Activated CD4-positive, alpha-beta memory T cell treated with anti-CD3 and anti-CD28 coated beads, Interleukin-2, amount 10 ng/mL, durations not matched to agents 7 days and 5 days (primary cell): ENCODE measurements around the gene IL1RN. TPM values are rescaled to one million over a fixed set of nuclear protein-coding genes. Genes with fewer than 3 reads are reported as not detected.
A peak's percentile ranks its signal among the peaks of the same experiment; 100 is the strongest.

Source experiments
- CTCF ChIA-PET: fragments of 350-600 bp; sonication (Branson Sonifier 250); formaldehyde crosslinking; loops from one replicate; lab custom pipeline; 2021; ENCODE audit warnings: antibody characterized with exemption, inconsistent platforms; lab: Charles Lee
- POLR2A ChIA-PET: fragments of 350-600 bp; sonication (Branson Sonifier 250); formaldehyde crosslinking; loops from one replicate; lab custom pipeline; 2021; ENCODE audit warnings: antibody characterized with exemption; lab: Charles Lee
- DNase-seq: peaks from one replicate; pipeline ENCODE4 v3.0.0-alpha.2; 2020
- H3K27ac Mint-ChIP-seq: one replicate; pipeline ENCODE4 v1.8.0; 2021; ENCODE audit warnings: mild to moderate bottlenecking, mixed read lengths
- H3K27me3 Mint-ChIP-seq: one replicate; pipeline ENCODE4 v1.8.0; 2021; ENCODE audit warnings: mixed read lengths
- H3K36me3 Mint-ChIP-seq: one replicate; pipeline ENCODE4 v1.8.0; 2021; ENCODE audit warnings: low read depth, mixed read lengths
- H3K4me1 Mint-ChIP-seq: one replicate; pipeline ENCODE4 v1.8.0; 2021; ENCODE audit warnings: mixed read lengths
- H3K4me3 Mint-ChIP-seq: one replicate; pipeline ENCODE4 v1.8.0; 2021; ENCODE audit warnings: mild to moderate bottlenecking, mixed read lengths
- H3K9me3 Mint-ChIP-seq: one replicate; pipeline ENCODE4 v1.8.0; 2021; ENCODE audit warnings: mixed read lengths
- total RNA-seq, 2 experiments: library from RNA; stranded (reverse); gene quantifications; one replicate each; pipeline ENCODE4 v1.2.3, GENCODE V29; 2021

The IL1RN gene
- total RNA-seq, 2 experiments from 2014 or later, result 2.6 to 3.3 TPM

GRCh38 chr2:113133704-113134598 is 6.6 kb downstream of the IL1RN start:
- H3K36me3 Mint-ChIP-seq, result no peaks in the 10 kb centered on the region
- no peak overlapping the region for H3K4me3 Mint-ChIP-seq
- no peaks in the 10 kb centered on the region for H3K27me3 Mint-ChIP-seq
- peak; percentile 36 for DNase-seq
- H3K9me3 Mint-ChIP-seq, result no peaks in the 10 kb centered on the region
- H3K27ac Mint-ChIP-seq, result no peak overlapping the region
- ChIA-PET POLR2A (interaction anchor here (1.2 to 1.5 kb wide), 2 partner anchors 41 to 70 kb away, joined by 3 to 7 read pairs; partner anchors contain the start of gene PSD4), CTCF (interaction anchor here (1.0 to 2.8 kb wide), 6 partner anchors 15 to 256 kb away, joined by 4 to 9 read pairs (median 4); no protein-coding TSS in a partner anchor)
- peaks cover 26% of the 10 kb centered on the region for H3K4me1 Mint-ChIP-seq

- CTCF ChIA-PET, result interaction anchor here (0.8 to 5.6 kb wide), 8 partner anchors 13 to 256 kb away, joined by 3 to 78 read pairs (median 6); no protein-coding TSS in a partner anchor
- Mint-ChIP-seq H3K27me3 (no peaks in the 10 kb centered on the region), H3K4me1 (peaks cover 33% of the 10 kb centered on the region), H3K36me3 (no peaks in the 10 kb centered on the region), H3K4me3 (no peak overlapping the region), H3K9me3 (no peaks in the 10 kb centered on the region), H3K27ac (no peak overlapping the region)
- DNase-seq, result no peak
- POLR2A ChIA-PET, result no interaction called here
These were observed 7.3 kb downstream of the IL1RN start for GRCh38 chr2:113134717-113135116.

- DNase-seq, result no peak
- H3K27ac Mint-ChIP-seq, result no peak overlapping the region
- H3K4me1 Mint-ChIP-seq, result peaks cover 33% of the 10 kb centered on the region
- no peaks in the 10 kb centered on the region for H3K36me3 Mint-ChIP-seq
- no peaks in the 10 kb centered on the region for H3K27me3 Mint-ChIP-seq
- H3K4me3 Mint-ChIP-seq, result no peak overlapping the region
- ChIA-PET CTCF (interaction anchor here (0.8 to 5.6 kb wide), 9 partner anchors 14 to 255 kb away, joined by 3 to 78 read pairs (median 5); no protein-coding TSS in a partner anchor), POLR2A (interaction anchor here (5.0 kb wide), 1 partner anchor 40 kb away, joined by 45 read pairs; the partner anchor contains the start of gene PSD4)
- no peaks in the 10 kb centered on the region for H3K9me3 Mint-ChIP-seq
These were observed 7.9 kb downstream of the IL1RN start for GRCh38 chr2:113135317-113135716.

GRCh38 chr2:113136828-113137775 is 9.7 kb downstream of the IL1RN start:
- H3K4me3 Mint-ChIP-seq, result no peak overlapping the region
- no peak overlapping the region for H3K27ac Mint-ChIP-seq
- H3K4me1 Mint-ChIP-seq, result peaks cover 33% of the 10 kb centered on the region
- POLR2A ChIA-PET, result interaction anchor here (0.7 to 5.0 kb wide), 7 partner anchors 31 to 67 kb away, joined by 3 to 45 read pairs (median 3); partner anchors contain the start of gene PSD4
- CTCF ChIA-PET, result interaction anchor here (0.6 to 5.6 kb wide), 38 partner anchors 8 to 253 kb away, joined by 3 to 136 read pairs (median 7); partner anchors contain the start of genes IL36RN and PSD4
- no peaks in the 10 kb centered on the region for H3K9me3 Mint-ChIP-seq
- no peaks in the 10 kb centered on the region for H3K36me3 Mint-ChIP-seq
- peak; percentile 38 for DNase-seq
- no peaks in the 10 kb centered on the region for H3K27me3 Mint-ChIP-seq

GRCh38 chr2:113137827-113138226 is 10.4 kb downstream of the IL1RN start:
- CTCF ChIA-PET, result interaction anchor here (0.6 to 5.6 kb wide), 50 partner anchors 9 to 514 kb away, joined by 3 to 136 read pairs (median 5); partner anchors contain the start of genes IL36RN and PSD4
- Mint-ChIP-seq H3K27ac (no peak overlapping the region), H3K36me3 (no peaks in the 10 kb centered on the region), H3K9me3 (no peaks in the 10 kb centered on the region), H3K4me1 (peaks cover 33% of the 10 kb centered on the region), H3K4me3 (no peak overlapping the region), H3K27me3 (no peaks in the 10 kb centered on the region)
- DNase-seq, result no peak
- POLR2A ChIA-PET, result interaction anchor here (0.7 to 5.0 kb wide), 10 partner anchors 19 to 66 kb away, joined by 3 to 45 read pairs (median 4); partner anchors contain the start of gene PSD4

- peak; percentile 52 for DNase-seq
- Mint-ChIP-seq H3K9me3 (no peaks in the 10 kb centered on the region), H3K36me3 (no peaks in the 10 kb centered on the region), H3K4me3 (peak overlapping the region; percentile 25), H3K27ac (no peak overlapping the region), H3K4me1 (peaks cover 30% of the 10 kb centered on the region), H3K27me3 (no peaks in the 10 kb centered on the region)
- ChIA-PET CTCF (interaction anchor here (0.6 to 5.6 kb wide), 52 partner anchors 9 to 514 kb away, joined by 3 to 136 read pairs (median 5); partner anchors contain the start of genes IL36RN and PSD4), POLR2A (interaction anchor here (0.7 to 5.0 kb wide), 10 partner anchors 18 to 65 kb away, joined by 3 to 45 read pairs (median 4); partner anchors contain the start of gene PSD4)
These were observed 11.3 kb downstream of the IL1RN start for GRCh38 chr2:113138428-113139322.

GRCh38 chr2:113141451-113141850 is 14.1 kb downstream of the IL1RN start:
- no peak overlapping the region for H3K27ac Mint-ChIP-seq
- POLR2A ChIA-PET, result interaction anchor here (1.3 kb wide), 1 partner anchor 34 kb away, joined by 3 read pairs; no protein-coding TSS in a partner anchor
- H3K36me3 Mint-ChIP-seq, result peaks cover 2% of the 10 kb centered on the region
- CTCF ChIA-PET, result interaction anchor here (1.1 to 5.5 kb wide), 5 partner anchors 16 to 76 kb away, joined by 3 to 136 read pairs (median 5); partner anchors contain the start of gene PSD4
- H3K9me3 Mint-ChIP-seq, result peaks cover 6% of the 10 kb centered on the region
- peaks cover 20% of the 10 kb centered on the region for H3K27me3 Mint-ChIP-seq
- H3K4me3 Mint-ChIP-seq, result no peak overlapping the region
- peaks cover 21% of the 10 kb centered on the region for H3K4me1 Mint-ChIP-seq
- no peak for DNase-seq

- Mint-ChIP-seq H3K4me1 (peaks cover 18% of the 10 kb centered on the region), H3K27me3 (peaks cover 20% of the 10 kb centered on the region), H3K27ac (no peak overlapping the region), H3K36me3 (peaks cover 2% of the 10 kb centered on the region), H3K4me3 (no peak overlapping the region), H3K9me3 (peaks cover 6% of the 10 kb centered on the region)
- ChIA-PET POLR2A (interaction anchor here (1.3 to 1.4 kb wide), 2 partner anchors 14 to 33 kb away, joined by 3 to 4 read pairs; no protein-coding TSS in a partner anchor), CTCF (interaction anchor here (0.8 to 2.2 kb wide), 6 partner anchors 16 to 247 kb away, joined by 3 to 14 read pairs (median 4); no protein-coding TSS in a partner anchor)
- no peak for DNase-seq
These were observed 14.9 kb downstream of the IL1RN start for GRCh38 chr2:113142290-113142689.

GRCh38 chr2:113144259-113144658 is 16.9 kb downstream of the IL1RN start:
- Mint-ChIP-seq H3K27me3 (peaks cover 29% of the 10 kb centered on the region), H3K4me1 (peaks cover 4% of the 10 kb centered on the region), H3K36me3 (peaks cover 2% of the 10 kb centered on the region), H3K27ac (no peak overlapping the region), H3K4me3 (no peak overlapping the region), H3K9me3 (peaks cover 6% of the 10 kb centered on the region)
- DNase-seq, result no peak
- ChIA-PET CTCF (no interaction called here), POLR2A (interaction anchor here (1.1 to 3.2 kb wide), 4 partner anchors 13 to 53 kb away, joined by 3 to 13 read pairs (median 4); partner anchors contain the start of gene PSD4)

GRCh38 chr2:113148606-113149552 is 21.5 kb downstream of the IL1RN start:
- Mint-ChIP-seq H3K4me1 (no peaks in the 10 kb centered on the region), H3K27me3 (peaks cover 32% of the 10 kb centered on the region), H3K9me3 (peaks cover 6% of the 10 kb centered on the region), H3K4me3 (no peak overlapping the region), H3K27ac (no peak overlapping the region), H3K36me3 (peaks cover 2% of the 10 kb centered on the region)
- DNase-seq, result no peak
- ChIA-PET POLR2A (interaction anchor here (1.0 to 3.1 kb wide), 2 partner anchors 10 to 25 kb away, joined by 4 to 12 read pairs; partner anchors contain the start of gene PSD4), CTCF (interaction anchor here (0.9 to 2.0 kb wide), 3 partner anchors 9 to 25 kb away, joined by 3 to 10 read pairs (median 3); partner anchors contain the start of gene PSD4)
